Measurements from ENCODE around the gene CLASP1. TPM values are rescaled to one million over a fixed set of nuclear protein-coding genes. Genes with fewer than 3 reads are reported as not detected.
A peak's percentile ranks its signal among the peaks of the same experiment; 100 is the strongest.
"Not testable (repeated sequence)": the region's sequence is repeated elsewhere in the genome, so short reads cannot be mapped to it uniquely, and the experiment has no call there.

The CLASP1 gene
- total RNA-seq, result 10 to 100 TPM; 50.4 to 55.8 TPM
- long read RNA-seq, donor 1, partial matches to known transcripts, result 5 of 9 reads
- long read RNA-seq, donor 1, other reads (novel, unspliced or antisense), result 4 of 9 reads
- long read RNA-seq, donor 2, partial matches to known transcripts, result 0 of 4 reads
- long read RNA-seq, donor 2, other reads (novel, unspliced or antisense), result 4 of 4 reads

- intact Hi-C loops (cut with DNase I), result loop anchor here in 1 of 2 donors (5.0 kb wide), 1 partner anchor 117 kb away; the partner anchor contains the start of gene RNU4ATAC
- peak; percentile 88 for DNase-seq (ENCODE audit: low spot score)
These were observed at the start of gene CLASP1 for GRCh38 chr2:121649149-121649595. Gene CLASP1, minus strand, starts transcription at chr2:121649462. Its CDS starts 43,567 bp downstream, at chr2:121605895.

- intact Hi-C loops (cut with DNase I), result no loop called here
- DNase-seq (ENCODE audit: low spot score), result peak; percentile 19
These were observed 49.2 kb upstream of the CLASP1 start for GRCh38 chr2:121698318-121698930.

DNA sequence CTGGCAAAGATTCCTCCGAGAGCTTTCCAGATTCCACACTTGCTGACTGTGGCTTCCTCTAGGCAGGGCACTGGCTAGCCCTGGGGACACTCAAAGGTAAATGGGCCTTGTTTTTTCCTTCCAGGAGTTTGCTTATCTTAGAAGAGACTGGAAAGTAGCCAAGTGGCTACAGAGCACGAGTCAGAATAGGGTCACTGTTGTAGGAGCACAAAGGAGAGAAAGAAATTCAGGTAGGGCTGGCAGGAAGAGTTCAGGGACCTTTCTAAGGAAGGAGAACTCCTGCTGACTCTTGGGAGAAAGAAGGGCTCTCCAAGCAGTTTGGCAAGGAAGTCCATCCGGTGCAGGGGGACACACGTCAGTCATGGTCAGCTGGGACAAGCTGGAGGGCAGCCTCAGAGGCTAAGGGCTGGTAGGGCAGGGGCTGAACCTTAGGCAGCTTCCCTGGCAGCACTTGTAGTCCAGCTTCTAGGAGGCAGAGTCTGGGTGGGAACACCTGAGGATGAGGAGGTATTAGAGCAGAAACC is 47.9 kb upstream of the CLASP1 start:
- DNase-seq (ENCODE audit: low spot score), result peak; percentile 3
- intact Hi-C loops (cut with DNase I), result no loop called here

- DNase-seq (ENCODE audit: low spot score), result peak; percentile 40
- intact Hi-C loops (cut with DNase I), result no loop called here
These were observed 47.2 kb upstream of the CLASP1 start for GRCh38 chr2:121696410-121696930.

GRCh38 chr2:121695171-121695451 is 45.8 kb upstream of the CLASP1 start:
- peak; percentile 77 for DNase-seq (ENCODE audit: low spot score)
- intact Hi-C loops (cut with DNase I), result no loop called here

GRCh38 chr2:121694398-121695170 is 45.3 kb upstream of the CLASP1 start:
- peak; percentile 13 for DNase-seq (ENCODE audit: low spot score)
- intact Hi-C loops (cut with DNase I), result no loop called here

DNA sequence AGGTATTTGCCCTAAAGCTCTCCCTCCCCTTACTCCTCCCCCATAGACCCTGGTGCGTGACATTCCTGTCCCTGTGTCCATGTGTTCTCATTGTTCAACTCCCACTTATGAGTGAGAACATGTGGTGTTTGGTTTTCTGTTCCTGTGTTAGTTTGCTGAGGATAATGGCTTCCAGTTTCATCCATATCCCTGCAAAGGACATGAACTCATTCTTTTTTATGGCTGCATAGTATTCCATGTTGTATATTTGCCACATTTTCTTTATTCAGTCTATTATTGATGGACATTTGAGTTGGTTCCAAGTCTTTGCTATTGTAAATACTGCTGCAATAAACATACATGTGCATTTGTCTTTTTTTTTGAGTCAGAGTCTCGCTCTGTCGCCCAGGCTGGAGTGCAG is 41.3 kb upstream of the CLASP1 start:
- DNase-seq (ENCODE audit: low spot score); intact Hi-C loops (cut with DNase I): not testable (repeated sequence)

GRCh38 chr2:121690095-121690494 is 40.8 kb upstream of the CLASP1 start:
- DNase-seq (ENCODE audit: low spot score), result no peak
- intact Hi-C loops (cut with DNase I), result no loop called here

GRCh38 chr2:121689356-121689755 is 40.1 kb upstream of the CLASP1 start:
- intact Hi-C loops (cut with DNase I), result no loop called here

GRCh38 chr2:121688820-121689219 is 39.6 kb upstream of the CLASP1 start:
- intact Hi-C loops (cut with DNase I), result no loop called here
- no peak for DNase-seq (ENCODE audit: low spot score)

More at GRCh38 chr2:121689356-121689755, 40.1 kb upstream of the CLASP1 start:
- no peak for DNase-seq (ENCODE audit: low spot score)

- intact Hi-C loops (cut with DNase I), result no loop called here
- DNase-seq (ENCODE audit: low spot score), result no peak
These were observed 37.6 kb upstream of the CLASP1 start for GRCh38 chr2:121686902-121687301.

- no peak for DNase-seq (ENCODE audit: low spot score)
- intact Hi-C loops (cut with DNase I), result no loop called here
These were observed 37.0 kb upstream of the CLASP1 start for GRCh38 chr2:121686218-121686617.

GRCh38 chr2:121682396-121683298 is 33.4 kb upstream of the CLASP1 start:
- no peak for DNase-seq (ENCODE audit: low spot score)
- intact Hi-C loops (cut with DNase I), result no loop called here

DNA sequence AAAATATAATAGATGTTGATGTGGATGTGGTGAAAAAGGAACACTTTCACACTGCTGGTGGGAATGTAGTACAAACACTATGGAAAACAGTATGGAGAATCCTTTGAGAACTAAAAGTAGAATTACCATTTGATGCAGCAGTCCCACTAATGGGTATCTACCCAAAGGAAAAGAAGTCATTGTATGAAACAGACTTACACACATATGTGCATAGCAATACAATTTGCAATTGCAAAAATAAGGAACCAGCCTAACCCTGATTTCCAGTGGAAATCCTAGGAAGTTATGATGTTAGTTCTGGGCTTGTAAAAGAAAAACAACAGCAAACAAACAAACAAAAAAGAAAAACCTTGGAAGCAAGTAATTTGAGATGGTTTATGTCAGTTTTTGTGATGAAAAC is 28.6 kb upstream of the CLASP1 start:
- no peak for DNase-seq (ENCODE audit: low spot score)
- intact Hi-C loops (cut with DNase I), result no loop called here

- DNase-seq (ENCODE audit: low spot score); intact Hi-C loops (cut with DNase I): not testable (repeated sequence)
These were observed 22.4 kb upstream of the CLASP1 start for GRCh38 chr2:121671621-121672020.

DNA sequence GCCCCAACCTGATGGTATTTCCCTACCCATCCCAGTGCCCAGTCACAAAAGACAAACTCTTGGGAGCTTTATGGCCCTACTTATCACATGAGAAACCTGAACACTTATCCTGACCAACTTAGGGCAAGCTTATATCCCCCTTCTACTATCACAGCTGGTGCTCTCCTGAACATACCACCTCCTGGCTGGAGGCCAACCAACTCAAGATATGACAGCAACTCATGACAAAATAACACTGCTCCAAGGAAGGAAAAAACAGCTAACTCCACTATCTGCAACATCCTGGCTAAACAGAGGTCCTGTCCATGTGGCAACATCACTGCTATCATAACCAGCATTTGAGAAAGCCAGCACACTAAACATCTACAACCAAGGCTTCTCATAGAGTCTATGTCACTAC is 20.9 kb upstream of the CLASP1 start:
- DNase-seq (ENCODE audit: low spot score), result no peak
- intact Hi-C loops (cut with DNase I), result no loop called here

DNA sequence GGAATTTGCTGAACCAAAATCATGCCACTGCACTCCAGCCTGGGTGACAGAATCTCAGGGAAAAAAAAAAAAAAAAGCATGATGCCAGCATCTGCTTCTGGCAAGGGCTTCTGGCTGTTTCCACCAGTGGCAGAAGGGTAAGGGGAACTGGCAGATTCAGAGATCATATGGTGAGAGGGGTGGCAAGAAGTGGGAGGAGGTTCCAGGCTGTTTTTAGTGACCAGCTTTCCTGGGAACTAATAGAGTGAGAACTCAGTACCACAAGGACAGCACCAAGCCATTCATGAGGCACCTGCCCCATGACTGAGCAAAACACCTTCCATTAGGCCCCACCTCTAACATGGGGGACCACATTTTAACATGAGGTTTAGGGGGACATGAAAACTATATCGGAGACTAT is 18.4 kb upstream of the CLASP1 start:
- DNase-seq (ENCODE audit: low spot score), result no peak
- intact Hi-C loops (cut with DNase I), result no loop called here

DNA sequence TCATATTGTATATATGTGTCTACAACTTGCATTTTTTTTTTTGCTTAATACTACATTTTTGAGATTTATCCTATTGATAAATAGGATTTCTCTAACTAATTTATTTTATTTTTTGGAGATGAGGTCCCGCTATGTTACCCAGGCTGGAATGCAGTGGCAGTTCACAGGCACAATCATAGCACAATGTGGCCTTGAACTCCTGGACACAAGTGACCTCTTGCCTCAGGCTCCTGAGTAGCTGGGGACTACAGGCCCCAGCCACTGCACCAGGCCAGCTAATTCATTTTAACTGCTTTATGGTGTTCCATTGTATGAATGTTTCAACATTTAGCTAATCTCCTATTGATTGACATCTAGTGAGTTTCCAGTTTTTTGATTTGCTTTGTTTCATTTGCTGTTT is 16.8 kb upstream of the CLASP1 start:
- no peak for DNase-seq (ENCODE audit: low spot score)
- intact Hi-C loops (cut with DNase I), result no loop called here

GRCh38 chr2:121665504-121665903 is 16.2 kb upstream of the CLASP1 start:
- intact Hi-C loops (cut with DNase I), result no loop called here
- no peak for DNase-seq (ENCODE audit: low spot score)
